ENCODE data around the gene CDC20B. TPM values are rescaled to one million over a fixed set of nuclear protein-coding genes. Genes with fewer than 3 reads are reported as not detected.

The CDC20B gene
- total and polyA plus RNA-seq, 5 donors, result not detected

DNA sequence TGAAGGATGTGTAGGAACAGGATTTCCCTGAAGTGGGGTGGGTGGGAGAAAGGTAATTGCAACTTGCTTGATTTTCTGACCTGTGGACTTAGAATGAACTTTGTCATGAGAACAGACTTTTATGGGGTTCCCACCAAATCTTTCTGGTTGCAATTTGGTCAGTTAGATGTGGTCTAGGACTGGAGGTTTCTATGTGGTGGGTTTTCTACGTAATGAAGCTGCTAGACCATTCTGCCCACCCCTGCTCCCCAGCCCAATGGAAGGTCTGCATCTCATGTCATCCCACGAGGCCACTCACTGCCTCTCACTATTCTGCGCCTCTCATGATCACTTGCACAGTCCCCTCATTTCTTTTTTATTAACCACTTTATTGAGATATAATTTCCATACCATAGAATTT lies 108.5 kb downstream of the CDC20B start:
- no peaks in the 10 kb centered on the region for H3K27me3 ChIP-seq (ENCODE audit: control insufficient read depth, insufficient read depth)
- H3K27ac ChIP-seq (ENCODE audit: low read length), result no peak overlapping the region
- H3K4me3 ChIP-seq (ENCODE audit: low read length), result no peak overlapping the region
- intact Hi-C loops (cut with DNase I), result no loop called here
- 89% methylated on average over 3 of the region's 3 CpGs for WGBS
- DNase-seq, result no peak
- no peaks in the 10 kb centered on the region for H3K9me3 ChIP-seq (ENCODE audit: control insufficient read depth, low read length)
- no peak for ATAC-seq
- no peaks in the 10 kb centered on the region for H3K4me1 ChIP-seq (ENCODE audit: control insufficient read depth, insufficient read depth, low read length)

GRCh38 chr5:55063899-55064298 lies 109.1 kb downstream of the CDC20B start:
- no peaks in the 10 kb centered on the region for H3K27me3 ChIP-seq (ENCODE audit: control insufficient read depth, insufficient read depth)
- no peaks in the 10 kb centered on the region for H3K9me3 ChIP-seq (ENCODE audit: control insufficient read depth, low read length)
- no peak overlapping the region for H3K4me3 ChIP-seq (ENCODE audit: low read length)
- ATAC-seq (no peak), DNase-seq (no peak)
- no peak overlapping the region for H3K27ac ChIP-seq (ENCODE audit: low read length)
- WGBS, result 70% methylated on average over 2 of the region's 2 CpGs
- H3K4me1 ChIP-seq (ENCODE audit: control insufficient read depth, insufficient read depth, low read length), result no peaks in the 10 kb centered on the region
- intact Hi-C loops (cut with DNase I), result no loop called here

DNA sequence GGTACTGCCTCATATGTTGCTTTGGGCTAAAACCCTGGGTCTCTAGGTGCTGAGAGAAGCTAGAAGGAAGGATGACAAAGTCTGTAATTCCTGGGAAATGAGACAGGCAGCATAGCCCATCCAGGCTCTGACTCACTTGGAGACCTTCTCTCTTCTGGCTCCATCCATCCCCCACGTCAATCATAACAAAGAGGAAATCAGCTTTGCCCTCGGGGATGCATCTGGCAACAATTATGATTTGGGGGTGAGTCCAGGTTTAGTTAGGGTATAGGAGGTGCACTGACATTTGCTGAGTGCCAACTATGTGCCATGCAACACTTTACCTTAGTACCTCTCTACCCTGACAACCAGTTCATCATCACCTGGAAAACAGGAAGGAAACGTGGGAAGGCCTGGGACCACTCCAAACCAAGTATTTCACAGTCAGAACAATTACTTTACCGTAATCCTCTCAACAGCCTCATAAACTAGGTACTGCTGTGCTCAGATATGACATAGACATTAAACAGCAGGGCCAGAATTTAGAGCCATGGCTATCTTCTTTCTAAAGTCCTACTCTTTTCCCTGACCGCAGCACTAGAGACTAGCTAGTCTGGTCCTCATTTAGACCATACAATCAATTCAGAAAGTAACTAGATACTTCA lies 109.6 kb downstream of the CDC20B start:
- Histone ChIP-seq H3K27me3 (ENCODE audit: control insufficient read depth, insufficient read depth) (no peaks in the 10 kb centered on the region), H3K4me3 (ENCODE audit: low read length) (no peak overlapping the region), H3K27ac (ENCODE audit: low read length) (no peak overlapping the region), H3K9me3 (ENCODE audit: control insufficient read depth, low read length) (no peaks in the 10 kb centered on the region), H3K4me1 (ENCODE audit: control insufficient read depth, insufficient read depth, low read length) (no peaks in the 10 kb centered on the region)
- 61% methylated on average over 5 of the region's 5 CpGs for whole genome bisulfite sequencing
- no peak for ATAC-seq
- intact Hi-C loops (cut with DNase I), result no loop called here
- no peak for DNase-seq

Small RNAs within 50 kb of the gene (microRNA-seq; reads per million reads assigned to microRNA genes)
- gene MIR449A, result 1.7 to 3.2 reads per million in 2 donors
- 0 reads per million in 2 donors for gene MIR449B
- 0 to 0.42 reads per million in 2 donors for gene MIR449C

Other genes with a start within 250 kb of the CDC20B start
- under 1 TPM in 2 of 4 donors, not detected in 2; 0.20 to 0.65 TPM for gene ESM1, start 187.6 kb downstream of the CDC20B start, total RNA-seq
- 0.43 TPM for gene ESM1, start 187.6 kb downstream of the CDC20B start, polyA plus RNA-seq
- gene GZMK, start 148.9 kb downstream of the CDC20B start, total RNA-seq, result under 1 TPM; 0.31 to 0.83 (median 0.56) TPM
- 0.41 TPM for gene GZMK, start 148.9 kb downstream of the CDC20B start, polyA plus RNA-seq
- gene GZMA, start 70.5 kb downstream of the CDC20B start, total RNA-seq, result 1 to 10 TPM in 2 of 4 donors, under 1 TPM in 2; 0.42 to 1.5 (median 1.0) TPM
- gene GZMA, start 70.5 kb downstream of the CDC20B start, polyA plus RNA-seq, result 0.93 TPM
- gene GPX8, start 13.0 kb downstream of the CDC20B start, total RNA-seq, result 10 to 100 TPM; 15.7 to 24.6 (median 19.2) TPM
- 17.7 TPM for gene GPX8, start 13.0 kb downstream of the CDC20B start, polyA plus RNA-seq
- gene MCIDAS, start 54.1 kb upstream of the CDC20B start, total RNA-seq, result not detected
- not detected for gene MCIDAS, start 54.1 kb upstream of the CDC20B start, polyA plus RNA-seq
- gene CCNO, start 60.4 kb upstream of the CDC20B start, total RNA-seq, result under 1 TPM in 1 of 4 donors, not detected in 3; 0.14 TPM
- gene CCNO, start 60.4 kb upstream of the CDC20B start, polyA plus RNA-seq, result 0.11 TPM
- 10 to 100 TPM; 19.5 to 21.4 (median 20.5) TPM for gene DHX29, start 134.5 kb upstream of the CDC20B start, total RNA-seq
- gene DHX29, start 134.5 kb upstream of the CDC20B start, polyA plus RNA-seq, result 9.1 TPM
- 10 to 100 TPM; 54.5 to 65.6 (median 63.1) TPM for gene MTREX, start 134.8 kb upstream of the CDC20B start, total RNA-seq
- gene MTREX, start 134.8 kb upstream of the CDC20B start, polyA plus RNA-seq, result 22.2 TPM